DOHH2 (cell line): ENCODE measurements around the gene RBFOX1.

Experiments
- EZH2phosphoT487 ChIP-seq: fragments of 200-600 bp; sonication (generic); IDR thresholded peaks from 2 replicates; pipeline ENCODE4 v1.6.1; 2017; ENCODE audit warnings: borderline replicate concordance, mild to moderate bottlenecking, antibody characterized with exemption, low read length, moderate library complexity, mixed read lengths
- TF ChIP-seq, protein P1 (sequence below): fragments of 200-600 bp; sonication (generic); IDR thresholded peaks from one replicate; pipeline ENCODE4 v1.5.1; 2014; ENCODE audit warnings: antibody characterized with exemption, mild to moderate bottlenecking, low read depth, low read length; ENCODE audit not compliant: poor library complexity, severe bottlenecking

DNA sequence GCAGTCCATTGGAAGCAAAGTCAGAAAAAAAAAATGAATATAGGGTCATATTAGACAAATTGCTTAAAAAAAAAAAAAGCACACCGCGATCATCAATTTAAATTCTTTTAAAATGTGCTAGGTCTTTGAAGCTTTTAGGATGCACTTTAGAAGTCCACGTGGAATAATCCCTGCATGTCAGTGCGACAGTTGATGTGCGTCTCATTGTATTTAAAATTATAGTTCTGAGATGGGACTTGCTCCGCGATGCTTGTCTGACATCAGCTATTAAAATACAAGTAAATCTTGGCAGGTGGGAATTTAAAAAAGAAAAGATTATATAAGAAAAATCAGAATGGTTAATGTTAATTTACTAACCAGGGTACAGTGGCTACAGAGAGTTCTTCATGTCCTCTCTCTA lies 105.2 kb downstream of the RBFOX1 start:
- TF ChIP-seq, protein P1, sequence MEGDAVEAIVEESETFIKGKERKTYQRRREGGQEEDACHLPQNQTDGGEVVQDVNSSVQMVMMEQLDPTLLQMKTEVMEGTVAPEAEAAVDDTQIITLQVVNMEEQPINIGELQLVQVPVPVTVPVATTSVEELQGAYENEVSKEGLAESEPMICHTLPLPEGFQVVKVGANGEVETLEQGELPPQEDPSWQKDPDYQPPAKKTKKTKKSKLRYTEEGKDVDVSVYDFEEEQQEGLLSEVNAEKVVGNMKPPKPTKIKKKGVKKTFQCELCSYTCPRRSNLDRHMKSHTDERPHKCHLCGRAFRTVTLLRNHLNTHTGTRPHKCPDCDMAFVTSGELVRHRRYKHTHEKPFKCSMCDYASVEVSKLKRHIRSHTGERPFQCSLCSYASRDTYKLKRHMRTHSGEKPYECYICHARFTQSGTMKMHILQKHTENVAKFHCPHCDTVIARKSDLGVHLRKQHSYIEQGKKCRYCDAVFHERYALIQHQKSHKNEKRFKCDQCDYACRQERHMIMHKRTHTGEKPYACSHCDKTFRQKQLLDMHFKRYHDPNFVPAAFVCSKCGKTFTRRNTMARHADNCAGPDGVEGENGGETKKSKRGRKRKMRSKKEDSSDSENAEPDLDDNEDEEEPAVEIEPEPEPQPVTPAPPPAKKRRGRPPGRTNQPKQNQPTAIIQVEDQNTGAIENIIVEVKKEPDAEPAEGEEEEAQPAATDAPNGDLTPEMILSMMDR = no peak
- no peak for TF ChIP-seq EZH2phosphoT487
